ENCODE measurements around the gene CHN1.
A peak's percentile ranks its signal among the peaks of the same experiment; 100 is the strongest.

CHN1 gene, protein sequence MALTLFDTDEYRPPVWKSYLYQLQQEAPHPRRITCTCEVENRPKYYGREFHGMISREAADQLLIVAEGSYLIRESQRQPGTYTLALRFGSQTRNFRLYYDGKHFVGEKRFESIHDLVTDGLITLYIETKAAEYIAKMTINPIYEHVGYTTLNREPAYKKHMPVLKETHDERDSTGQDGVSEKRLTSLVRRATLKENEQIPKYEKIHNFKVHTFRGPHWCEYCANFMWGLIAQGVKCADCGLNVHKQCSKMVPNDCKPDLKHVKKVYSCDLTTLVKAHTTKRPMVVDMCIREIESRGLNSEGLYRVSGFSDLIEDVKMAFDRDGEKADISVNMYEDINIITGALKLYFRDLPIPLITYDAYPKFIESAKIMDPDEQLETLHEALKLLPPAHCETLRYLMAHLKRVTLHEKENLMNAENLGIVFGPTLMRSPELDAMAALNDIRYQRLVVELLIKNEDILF

DNA sequence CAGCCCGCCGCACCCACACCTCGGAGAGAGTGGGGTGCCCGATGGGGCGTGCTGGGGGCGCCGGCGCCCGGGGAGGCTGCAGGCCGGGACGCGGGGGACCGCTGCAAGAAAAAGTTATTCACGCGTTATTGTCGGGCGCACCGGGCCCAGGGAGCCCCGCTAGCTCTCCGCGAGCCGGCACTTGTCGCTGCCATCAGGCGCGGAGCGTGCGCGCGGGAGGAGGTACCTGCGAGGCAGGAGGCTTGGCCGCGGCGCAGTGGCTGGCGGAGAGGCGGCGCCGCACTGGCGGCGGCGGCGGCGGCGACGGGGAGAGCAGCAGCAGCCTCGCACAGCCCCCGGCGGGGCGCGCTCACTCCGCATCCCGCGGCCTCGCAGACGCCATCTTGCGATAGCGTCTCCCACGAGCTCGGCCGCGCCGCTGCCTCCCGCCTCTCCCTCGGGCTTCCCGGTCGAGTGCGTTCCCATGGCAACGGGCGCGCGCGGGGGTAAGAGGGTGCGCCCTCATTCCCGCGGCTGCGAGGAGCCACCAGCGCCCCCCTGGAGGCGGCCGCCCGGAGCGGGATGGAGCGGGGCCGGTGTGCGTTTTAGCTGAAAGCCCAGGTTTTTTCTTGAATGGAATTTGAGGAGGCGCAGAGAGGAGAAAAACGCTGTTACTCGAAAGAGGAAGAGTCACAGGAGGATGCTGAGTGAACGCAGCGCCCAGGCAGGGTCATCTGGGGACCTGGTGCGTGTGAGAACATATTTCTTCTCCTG is at the start of gene CHN1:
CHN1 (minus strand) TSS at position 402 of the 753 bp plus-strand sequence. CDS start 469 bp downstream, outside the sequence.
- peak; percentile 82 for DNase-seq

DNA sequence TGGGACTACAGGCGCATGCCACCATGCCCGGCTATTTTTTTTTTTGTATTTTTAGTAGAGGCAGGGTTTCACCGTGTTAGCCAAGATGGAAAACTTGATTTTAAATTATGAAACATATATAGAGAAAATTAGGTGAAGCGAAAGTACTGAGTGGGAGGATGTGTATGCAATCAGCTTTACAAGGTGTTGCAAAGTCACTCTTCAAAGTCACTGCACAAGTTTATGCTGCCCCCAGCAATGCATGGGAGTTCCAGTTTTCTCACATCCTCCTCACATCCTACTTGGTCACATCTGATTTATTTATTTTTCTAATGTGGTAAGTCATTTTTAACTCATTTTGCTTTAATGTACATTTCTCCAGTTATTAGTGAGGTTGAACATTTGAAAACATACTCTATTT is 49.2 kb upstream of the CHN1 start:
- no peak for DNase-seq

DNA sequence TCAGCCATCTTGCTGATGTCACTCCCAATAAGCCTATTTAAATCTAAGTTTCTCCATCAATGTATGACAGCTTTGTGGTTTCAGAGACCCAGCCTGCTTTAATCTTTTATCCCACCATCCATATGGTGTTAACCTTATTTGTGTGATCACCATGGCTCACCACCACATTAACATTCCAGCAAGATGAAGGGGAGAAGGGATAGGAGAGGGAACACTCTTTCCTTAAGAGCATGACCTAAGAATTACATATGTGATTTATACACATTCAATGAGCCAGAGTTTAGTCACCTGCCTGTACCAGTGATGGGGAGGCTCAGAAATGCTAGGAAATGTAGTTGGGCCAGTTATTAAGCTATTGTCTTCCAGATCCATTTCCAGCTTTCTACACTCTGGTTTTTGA is 44.5 kb upstream of the CHN1 start:
- no peak for DNase-seq

DNA sequence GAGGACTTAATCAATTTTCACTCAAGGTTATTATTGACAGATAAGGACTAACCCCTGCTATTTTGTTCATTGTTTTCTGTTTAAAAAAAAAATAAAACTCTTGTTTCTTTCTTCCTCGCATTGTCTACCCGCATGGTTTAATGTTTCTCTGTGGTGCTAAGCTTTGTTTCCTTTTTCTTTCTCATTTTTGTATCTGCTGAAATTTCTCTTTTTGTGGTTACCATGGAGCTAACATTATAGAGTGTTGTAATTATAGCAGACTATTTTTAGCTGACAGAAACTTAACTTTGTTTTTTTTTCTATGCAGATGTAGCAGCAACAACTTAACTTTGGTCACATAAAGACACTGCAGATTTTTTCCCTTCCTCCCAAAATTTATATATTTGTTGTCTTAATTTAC is 43.1 kb upstream of the CHN1 start:
- no peak for DNase-seq

DNA sequence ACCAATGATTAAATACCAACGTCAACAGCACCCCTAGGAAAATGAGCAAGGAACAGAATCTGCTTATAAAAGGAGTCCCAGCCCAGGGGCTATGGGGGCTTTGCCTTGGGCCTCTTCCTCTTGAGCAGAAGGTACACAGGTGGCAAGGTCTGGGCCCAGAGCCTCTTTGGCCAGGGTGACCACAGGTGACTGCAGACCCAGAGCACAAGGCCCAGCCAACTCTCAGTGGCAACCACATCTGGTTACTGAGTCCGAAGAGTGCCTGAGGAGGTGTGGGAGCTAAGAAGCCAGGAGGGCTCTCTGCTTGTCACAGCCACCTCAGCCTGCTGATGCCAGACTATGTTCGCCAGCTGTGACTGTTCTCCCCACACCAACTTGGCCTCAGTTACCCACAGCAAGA is 34.3 kb upstream of the CHN1 start:
- no peak for DNase-seq

DNA sequence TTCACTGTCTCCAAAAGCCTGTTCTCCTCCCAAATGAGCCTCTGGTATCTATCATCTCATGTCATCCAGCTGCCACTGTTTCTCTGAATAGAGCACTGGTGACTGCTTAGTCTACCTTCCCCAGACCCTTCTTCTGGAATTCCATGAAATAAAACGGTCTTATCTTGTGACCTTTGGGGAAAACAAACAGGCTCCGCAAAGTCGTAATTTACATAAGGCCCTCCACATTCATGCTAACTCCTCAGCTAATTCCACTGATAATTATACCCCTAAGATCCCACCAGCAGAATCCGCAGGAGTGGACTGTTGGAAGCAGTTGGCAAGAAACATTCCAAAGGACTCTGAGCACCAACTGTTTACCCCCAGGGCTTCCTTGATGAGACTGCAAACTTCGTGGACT is 33.9 kb upstream of the CHN1 start:
- DNase-seq = no peak

DNA sequence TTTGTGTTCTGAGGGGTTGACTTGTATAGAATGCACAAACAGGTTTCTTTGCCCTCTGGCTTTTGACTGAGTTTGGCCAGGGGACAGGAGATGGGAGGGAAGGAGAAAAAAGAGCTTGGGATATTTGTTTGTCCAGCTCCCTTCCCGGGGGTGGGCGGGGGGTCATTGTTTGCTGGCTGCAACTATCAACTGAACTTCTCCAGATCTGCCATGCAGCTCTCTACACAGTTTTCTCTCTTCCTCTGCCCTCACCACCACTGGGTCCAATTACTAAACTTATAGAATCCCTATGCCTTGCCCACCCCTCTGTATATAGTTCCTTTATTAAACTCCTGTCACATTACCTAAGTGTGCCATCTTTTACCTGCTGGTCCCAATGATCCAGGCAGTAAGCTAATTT is 32.8 kb upstream of the CHN1 start:
- DNase-seq = no peak

DNA sequence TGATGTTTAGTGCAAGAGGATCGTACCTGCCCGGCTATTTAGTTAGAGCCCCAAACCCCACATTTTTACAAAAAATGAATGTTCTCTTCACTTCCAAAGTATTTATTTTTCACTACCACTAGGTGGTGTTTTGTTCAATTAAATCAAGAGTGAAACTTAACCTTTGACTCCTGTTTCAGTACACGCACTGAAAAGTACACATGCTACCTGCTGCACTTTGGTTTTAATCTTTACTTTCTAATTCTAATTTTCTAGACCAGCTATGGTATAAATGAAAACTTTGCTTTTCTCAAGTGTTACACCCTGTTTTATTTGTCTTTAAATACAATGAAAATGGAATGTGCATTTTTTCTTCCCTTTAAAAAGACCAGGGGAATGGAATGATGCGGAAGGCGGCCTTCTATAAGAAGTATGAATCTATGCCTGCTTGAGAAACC is 31.4 kb upstream of the CHN1 start:
- no peak for DNase-seq

DNA sequence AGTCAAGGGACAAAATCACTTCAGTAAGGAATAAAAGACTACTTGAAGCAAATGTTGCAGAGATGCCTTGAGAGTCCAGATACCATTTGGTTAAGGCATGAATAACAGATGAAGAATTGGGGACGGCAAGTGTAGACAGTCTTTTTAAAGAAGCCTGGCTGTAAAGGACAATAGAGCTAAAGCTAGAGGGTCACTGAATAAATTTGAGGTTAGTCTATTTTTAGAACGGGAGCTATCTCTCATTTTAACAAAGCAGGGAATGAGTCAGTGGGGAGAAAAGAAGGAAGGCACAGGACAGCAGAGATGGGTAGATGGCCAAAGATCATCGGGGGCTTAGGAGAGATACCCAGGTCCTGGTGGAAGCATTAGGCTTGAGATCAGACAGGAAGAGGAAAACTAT is 30.6 kb upstream of the CHN1 start:
- DNase-seq = no peak

DNA sequence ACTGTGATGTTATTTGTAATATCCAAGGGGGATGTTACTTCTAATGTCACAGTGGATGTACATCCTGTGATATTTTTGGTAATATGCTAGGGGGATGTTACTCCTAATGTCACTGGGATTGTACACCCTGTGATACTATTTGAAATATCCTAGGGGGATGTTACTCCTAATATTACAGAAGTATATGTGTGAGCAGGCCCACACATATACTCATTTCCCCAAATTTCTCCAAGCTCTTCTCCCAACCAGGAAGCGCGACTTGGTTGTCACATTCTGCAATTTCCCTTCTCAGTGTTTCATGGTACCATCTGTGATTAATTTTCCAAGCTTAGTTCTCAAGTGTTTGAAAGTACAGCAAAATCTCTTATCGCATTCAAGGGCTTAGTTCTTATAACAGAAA is 29.5 kb upstream of the CHN1 start:
- DNase-seq = no peak

DNA sequence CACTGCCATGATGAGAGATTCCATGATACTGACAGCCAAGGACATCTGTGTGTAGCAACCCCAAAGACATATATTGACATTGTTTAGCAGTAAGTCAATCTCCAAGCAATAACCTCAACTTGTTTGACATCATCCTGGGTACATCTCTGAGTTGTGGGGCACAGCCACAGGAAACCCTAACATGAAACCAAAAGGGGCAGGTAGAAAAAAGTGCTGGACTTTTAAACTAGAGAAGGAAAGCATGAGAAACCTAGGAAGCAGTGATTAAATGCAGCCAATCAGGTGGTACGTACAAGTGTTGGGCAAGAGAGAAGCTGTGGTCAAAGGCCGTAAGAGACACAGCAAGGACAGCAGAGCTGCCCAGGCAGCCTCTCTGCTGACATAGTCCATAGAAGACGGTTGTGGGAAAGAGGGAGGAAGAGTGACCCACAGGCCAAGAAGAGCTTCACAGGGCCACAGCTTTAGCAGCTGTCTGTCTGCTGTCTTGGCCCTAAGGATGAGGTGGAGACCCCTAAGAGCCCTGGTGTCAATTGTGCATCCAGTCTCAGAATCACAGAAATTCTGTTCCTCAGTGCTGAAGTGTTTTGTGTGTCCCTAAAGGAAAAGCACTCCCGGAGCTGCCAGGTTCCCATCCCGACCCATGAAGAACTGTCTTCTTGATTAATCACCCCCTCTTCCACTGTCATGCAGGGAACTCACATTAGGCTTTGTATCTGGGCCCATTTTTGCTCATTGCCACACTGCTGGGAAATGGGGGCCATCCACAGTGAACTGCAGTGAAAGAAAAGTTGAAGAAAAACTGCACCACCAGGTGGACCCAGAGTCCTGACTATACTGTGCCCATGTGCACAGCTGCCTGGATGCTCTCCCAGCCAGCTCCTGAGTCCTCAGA is 25.4 kb upstream of the CHN1 start:
- DNase-seq = peak; percentile 48

DNA sequence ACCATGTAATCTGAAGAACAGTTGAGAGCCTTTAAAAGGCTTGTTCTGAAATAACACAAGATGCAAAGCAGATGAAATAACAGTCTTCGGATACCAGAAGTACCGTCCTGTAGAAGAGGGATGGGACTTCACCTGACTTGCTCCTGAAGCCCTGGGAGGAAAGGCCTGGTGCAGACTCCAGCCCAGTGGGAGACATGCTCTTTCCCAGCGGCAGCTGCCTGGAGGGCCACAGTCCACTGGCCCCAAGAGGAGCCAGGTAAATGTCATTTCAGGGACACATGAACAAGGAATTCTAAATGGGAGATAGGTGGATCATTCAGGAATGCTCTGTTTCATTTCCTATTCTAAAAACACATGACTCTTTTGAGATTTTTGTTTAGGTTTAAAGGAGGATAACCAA is 22.6 kb upstream of the CHN1 start:
- no peak for DNase-seq

DNA sequence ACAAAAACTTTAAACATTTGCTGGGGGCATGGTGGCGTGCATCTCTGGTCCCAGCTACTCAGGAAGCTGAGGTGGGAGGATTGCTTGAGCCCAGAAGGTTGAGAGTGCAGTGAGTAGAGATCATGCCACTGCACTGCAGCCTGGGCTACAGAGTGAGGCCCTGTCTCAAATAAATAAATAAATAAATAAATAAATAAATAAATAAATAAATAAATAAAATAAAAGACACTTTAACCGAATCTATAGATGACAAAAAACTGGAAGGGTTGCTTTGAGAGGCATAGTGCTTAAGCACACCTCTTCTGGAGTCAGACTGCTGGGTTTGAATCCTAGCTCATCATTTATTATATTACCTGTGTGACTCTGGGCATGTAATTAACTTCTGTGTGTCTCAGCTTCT is 21.2 kb upstream of the CHN1 start:
- DNase-seq = no peak

DNA sequence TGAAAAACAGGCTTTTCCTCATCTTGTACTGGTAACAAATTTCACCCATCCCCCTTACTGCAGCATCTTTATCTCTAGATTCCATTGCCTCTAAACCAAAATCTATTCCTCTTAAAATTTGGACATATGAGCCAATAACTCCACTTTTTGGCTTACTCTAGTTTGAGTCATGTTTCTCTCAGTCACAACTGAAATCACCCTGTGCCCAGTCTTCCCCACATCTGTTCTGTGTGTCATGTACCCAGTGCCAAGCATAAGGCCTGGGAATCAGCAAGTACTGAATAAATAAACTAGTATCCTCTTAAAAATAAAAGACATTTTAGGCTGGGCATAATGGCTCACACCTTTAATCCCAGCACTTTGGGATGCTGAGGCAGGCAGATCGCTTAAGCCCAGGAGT is 20.8 kb upstream of the CHN1 start:
- no peak for DNase-seq

DNA sequence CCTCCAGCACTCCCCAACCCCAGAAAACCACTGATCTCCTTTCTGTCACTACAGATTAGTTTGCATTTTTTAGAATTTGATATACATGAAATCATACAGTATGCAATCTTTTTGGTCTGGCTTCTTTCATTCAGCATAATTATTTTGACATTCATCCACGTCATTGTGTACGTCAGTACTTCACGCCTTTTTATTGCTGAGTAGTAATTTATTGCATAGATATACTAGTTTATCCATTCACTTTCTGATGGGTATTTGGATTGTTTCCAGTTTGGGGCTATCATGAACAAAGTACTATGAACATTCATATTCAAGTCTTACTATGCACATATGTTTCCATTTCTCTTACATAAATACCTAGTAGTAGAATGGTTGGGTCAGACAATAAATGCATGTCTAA is 20.1 kb upstream of the CHN1 start:
- no peak for DNase-seq

DNA sequence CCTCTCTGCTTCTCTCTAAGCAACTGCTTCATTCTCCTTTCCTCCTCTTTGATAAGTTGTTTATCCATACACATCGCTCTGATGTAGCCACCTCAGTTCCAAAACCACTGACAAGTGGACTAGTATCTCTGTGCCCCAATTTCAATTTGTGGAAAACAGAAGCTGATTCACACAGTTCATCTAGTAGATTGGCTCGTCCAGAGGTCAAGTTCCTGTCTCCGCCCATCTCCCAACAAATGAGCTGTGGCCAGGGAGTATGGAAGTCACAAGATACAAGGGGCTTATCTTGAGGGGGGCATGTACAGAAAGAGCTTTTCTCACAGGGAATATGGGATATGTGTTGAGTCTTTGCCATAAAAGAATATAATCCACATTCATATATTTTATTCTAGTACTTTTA is 17.7 kb upstream of the CHN1 start:
- no peak for DNase-seq

DNA sequence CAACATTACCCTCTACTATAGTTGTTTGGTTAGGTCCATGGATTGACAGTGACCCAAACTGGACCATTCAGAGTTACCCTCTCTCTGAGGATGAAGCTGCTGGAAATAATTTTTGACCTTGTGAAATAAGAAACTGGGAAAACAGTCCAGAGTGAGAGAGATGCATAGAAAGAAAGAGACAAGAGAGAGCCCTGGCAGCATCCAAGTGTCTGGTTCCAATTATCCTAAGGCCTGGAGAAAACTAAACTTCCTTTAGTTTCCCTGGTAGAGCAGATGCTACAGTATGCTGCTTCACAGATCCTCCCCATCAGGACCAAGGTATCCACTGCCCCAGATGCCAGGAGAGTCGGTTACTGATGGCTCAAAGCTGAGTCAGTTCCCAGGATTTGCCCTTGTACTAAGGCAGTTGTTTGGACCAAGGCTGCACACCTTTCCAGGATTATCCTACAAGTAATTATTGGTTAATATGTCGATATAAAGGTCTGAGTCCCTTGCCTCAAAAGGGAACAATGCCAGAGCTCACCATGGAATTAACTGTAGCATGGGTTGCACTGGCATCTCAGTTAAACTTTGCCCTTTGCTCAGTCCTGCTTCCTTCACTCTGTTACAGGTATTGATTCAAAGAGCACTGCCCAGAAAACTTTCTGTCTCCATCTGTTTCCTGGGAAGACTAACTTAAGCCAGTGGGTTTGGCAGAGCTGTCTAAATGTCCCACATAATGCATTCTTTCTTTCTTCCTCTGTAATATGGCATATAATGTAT is 14.6 kb upstream of the CHN1 start:
- no peak for DNase-seq

DNA sequence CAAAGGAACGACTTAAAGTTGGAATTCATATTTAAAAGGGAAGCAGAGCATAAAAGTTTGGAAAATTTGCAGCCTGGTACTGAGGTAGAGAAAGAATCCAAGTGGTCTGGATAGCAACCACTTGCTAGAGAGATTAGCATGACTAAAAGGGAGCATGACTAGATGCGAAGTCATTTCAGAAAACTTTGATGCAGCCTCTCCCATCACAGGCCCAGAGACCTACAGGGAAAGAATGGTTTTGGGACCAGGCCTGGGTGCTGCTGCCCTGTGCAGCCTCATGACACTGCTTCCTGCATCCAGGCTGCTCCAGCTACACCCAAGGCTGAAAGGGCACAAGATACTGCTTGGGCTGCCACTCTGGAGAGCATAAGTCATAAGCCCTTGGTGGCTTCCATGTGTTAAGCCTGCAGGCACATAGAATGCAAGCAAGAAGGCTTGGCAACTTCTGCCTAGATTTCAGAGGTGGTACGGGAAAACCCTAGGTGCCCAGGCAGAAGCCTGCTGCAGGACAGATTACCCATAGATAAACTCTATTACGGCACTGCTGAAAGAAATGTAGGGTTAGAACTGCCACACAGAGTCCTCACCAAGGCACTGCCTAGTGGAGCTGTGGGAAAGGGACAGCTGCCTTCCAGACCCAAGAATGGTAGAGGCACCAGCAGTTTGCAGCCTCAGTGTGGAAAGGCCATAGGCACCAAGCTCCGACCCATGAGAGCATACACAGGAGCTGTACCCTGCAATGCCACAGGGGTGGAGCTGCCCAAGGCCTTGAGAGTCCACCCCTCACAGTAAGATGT is 12.6 kb upstream of the CHN1 start:
- no peak for DNase-seq

DNA sequence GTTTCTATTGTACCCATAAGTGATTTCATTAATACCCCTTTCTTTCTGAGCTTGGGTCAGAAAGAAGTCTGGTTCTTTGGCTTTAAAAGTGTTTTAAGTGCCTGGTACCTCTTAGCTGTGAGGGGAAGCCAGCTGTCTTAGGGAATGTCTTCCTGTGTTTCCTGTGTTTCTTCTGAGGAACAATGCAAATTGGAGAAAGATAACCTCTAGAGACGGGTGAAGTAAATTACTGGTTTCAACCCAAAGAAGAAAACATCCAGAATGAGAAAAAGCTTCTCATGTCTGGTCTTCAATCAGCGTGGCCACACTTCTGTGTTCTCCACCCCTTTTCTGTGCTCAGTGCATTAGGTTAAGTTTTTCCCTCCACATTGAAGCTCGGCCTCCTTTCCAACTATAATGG is 10.2 kb upstream of the CHN1 start:
- no peak for DNase-seq

DNA sequence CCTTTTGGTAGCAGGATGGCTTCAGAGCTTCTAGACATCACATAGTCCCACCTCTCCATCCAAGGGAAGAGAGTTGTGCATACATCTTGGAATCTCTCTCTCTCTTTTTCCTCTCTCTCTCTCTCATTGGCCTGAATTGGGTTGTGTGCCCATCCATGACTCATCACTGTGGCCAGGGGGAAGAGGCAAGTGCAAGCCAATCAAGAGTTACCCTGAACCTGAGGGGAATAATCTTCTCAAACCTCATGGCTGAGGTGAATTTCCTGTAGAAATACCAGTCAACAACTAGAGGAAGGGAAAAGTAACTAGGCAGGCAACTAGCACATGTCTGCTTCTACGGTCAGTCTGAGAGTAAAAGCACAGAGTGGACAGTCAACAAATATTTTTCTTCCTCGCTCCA is 7.3 kb upstream of the CHN1 start:
- no peak for DNase-seq

DNA sequence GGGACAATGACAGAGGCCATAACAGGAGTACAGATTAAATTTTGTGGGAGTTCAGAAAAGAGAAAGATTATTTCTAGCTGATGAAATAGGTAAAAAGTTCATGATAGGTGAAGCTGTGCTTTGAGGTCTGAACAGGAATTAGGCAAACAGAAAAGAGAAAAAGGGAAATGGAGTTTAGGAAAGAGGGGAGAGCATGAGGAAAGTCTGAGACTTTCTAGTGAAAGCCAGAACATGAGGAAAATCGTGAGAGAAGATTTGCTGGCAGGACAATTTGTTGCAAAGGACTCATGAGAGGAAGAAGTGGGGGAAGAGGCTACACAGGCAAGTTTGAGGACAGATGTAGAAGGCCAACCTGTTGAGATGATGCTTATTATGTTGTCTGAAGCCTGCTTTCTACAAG is 6.3 kb upstream of the CHN1 start:
- no peak for DNase-seq

DNA sequence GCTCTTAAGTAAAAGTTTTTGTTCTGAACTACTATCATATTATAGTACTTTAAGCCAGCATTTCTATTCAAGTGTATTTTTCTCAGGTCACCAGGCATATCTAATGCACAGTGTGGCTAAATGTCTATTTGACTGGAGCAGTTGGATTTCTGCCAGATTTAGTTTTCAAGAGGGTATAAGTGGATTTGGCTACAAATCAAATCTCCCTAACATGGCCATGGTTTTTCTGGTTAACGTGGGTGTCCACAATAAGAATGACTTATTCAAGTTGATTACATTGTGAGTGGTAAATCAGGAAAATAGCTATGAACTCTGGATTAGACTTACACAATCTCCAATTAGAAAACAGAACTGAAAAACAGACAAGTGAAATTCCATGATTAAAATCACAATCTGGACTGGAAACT is 5.7 kb upstream of the CHN1 start:
- no peak for DNase-seq
